ENCODE data around the gene TNN. TPM values are rescaled to one million over a fixed set of nuclear protein-coding genes. Genes with fewer than 3 reads are reported as not detected.

The TNN gene
- total and polyA plus RNA-seq, 10 of the 15 experiments (the other 5 are each of a cell fraction or from before 2014, with no cell fraction given), result 0.05 to 0.17 (median 0.11) TPM

DNA sequence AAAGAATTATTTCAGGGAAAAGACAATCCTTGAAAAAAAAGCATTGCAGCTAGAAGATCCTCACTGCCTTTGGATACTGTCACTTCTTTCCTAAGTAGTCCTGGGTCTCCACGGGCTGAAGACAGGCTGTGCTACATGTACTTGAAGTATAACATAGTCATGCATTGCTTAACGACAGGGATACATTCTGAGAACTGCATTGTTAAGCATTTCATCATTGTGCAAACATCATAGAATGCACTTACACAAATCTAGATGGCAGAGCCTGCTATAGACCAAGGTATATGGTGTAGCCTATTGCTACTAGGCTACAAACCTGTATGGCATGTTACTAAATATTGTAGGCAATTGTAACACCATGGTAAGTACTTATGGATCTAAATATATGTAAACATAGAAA is 70.9 kb downstream of the TNN start:
- intact Hi-C loops (cut with micrococcal nuclease; ENCODE audit: unreplicated experiment), result no loop called here
- ChIA-PET RAD21 (ENCODE audit: unreplicated experiment) (no interaction called here), CTCF (interaction anchor here (9.4 kb wide), 1 partner anchor 13 kb away, joined by 90 read pairs; no protein-coding TSS in a partner anchor), POLR2A (no interaction called here), SMC1A (ENCODE audit: uncharacterized antibody, unreplicated experiment) (no interaction called here)
- no peaks in the 10 kb centered on the region for H3K79me2 ChIP-seq (ENCODE audit: control insufficient read depth, insufficient read depth, low read length)
- H3K4me3 ChIP-seq, result no peak overlapping the region
- FAIRE-seq (no peak), DNase-seq (ENCODE audit: low read depth, low spot score) (no peak), ATAC-seq (no peak)
- H2AFZ ChIP-seq (ENCODE audit: control insufficient read depth, low read depth, low read length), result no peak overlapping the region
- H3K9me3 ChIP-seq (replicated peaks; ENCODE audit: control insufficient read depth, insufficient read depth, low read length), result no peaks in the 10 kb centered on the region; the same call in 2 of the 3 replicates
- H4K20me1 ChIP-seq (ENCODE audit: control insufficient read depth, insufficient read depth), result no peaks in the 10 kb centered on the region
- no TSS peak for BruUV-seq (replicated peaks)
- H3K27me3 ChIP-seq (replicated peaks in 1 of 2; ENCODE audit: control insufficient read depth in 2 of 2, insufficient read depth in 2 of 2, low read length in 1 of 2), result no peaks in the 10 kb centered on the region
- H3K36me3 ChIP-seq (ENCODE audit: control insufficient read depth in 2 of 2, insufficient read depth in 2 of 2, low read length in 1 of 2), result no peaks in the 10 kb centered on the region
- WGBS (ENCODE audit: insufficient coverage, insufficient replicate concordance, low lambda C conversion rate, missing lambda C conversion rate), result 67% methylated on average over 2 of the region's 2 CpGs
- H3K4me2 ChIP-seq (ENCODE audit: control insufficient read depth, insufficient read depth), result no peak overlapping the region
- in situ Hi-C loops (cut with MboI), result no loop called here
- TF ChIP-seq NR2F1 (conservative IDR thresholded peaks at IDR 0.05), result no peak
- TF ChIP-seq, protein P1, sequence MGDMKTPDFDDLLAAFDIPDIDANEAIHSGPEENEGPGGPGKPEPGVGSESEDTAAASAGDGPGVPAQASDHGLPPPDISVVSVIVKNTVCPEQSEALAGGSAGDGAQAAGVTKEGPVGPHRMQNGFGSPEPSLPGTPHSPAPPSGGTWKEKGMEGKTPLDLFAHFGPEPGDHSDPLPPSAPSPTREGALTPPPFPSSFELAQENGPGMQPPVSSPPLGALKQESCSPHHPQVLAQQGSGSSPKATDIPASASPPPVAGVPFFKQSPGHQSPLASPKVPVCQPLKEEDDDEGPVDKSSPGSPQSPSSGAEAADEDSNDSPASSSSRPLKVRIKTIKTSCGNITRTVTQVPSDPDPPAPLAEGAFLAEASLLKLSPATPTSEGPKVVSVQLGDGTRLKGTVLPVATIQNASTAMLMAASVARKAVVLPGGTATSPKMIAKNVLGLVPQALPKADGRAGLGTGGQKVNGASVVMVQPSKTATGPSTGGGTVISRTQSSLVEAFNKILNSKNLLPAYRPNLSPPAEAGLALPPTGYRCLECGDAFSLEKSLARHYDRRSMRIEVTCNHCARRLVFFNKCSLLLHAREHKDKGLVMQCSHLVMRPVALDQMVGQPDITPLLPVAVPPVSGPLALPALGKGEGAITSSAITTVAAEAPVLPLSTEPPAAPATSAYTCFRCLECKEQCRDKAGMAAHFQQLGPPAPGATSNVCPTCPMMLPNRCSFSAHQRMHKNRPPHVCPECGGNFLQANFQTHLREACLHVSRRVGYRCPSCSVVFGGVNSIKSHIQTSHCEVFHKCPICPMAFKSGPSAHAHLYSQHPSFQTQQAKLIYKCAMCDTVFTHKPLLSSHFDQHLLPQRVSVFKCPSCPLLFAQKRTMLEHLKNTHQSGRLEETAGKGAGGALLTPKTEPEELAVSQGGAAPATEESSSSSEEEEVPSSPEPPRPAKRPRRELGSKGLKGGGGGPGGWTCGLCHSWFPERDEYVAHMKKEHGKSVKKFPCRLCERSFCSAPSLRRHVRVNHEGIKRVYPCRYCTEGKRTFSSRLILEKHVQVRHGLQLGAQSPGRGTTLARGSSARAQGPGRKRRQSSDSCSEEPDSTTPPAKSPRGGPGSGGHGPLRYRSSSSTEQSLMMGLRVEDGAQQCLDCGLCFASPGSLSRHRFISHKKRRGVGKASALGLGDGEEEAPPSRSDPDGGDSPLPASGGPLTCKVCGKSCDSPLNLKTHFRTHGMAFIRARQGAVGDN (IDR thresholded peaks at IDR 0.05), result no peak
- no peak for TF ChIP-seq NFYA (IDR thresholded peaks at IDR 0.05; ENCODE audit: borderline replicate concordance, low read depth, low read length)
- TF ChIP-seq FOS (IDR thresholded peaks at IDR 0.05; ENCODE audit: borderline replicate concordance, extremely low read depth, insufficient read length), result no peak
- H3K27ac ChIP-seq (ENCODE audit: control insufficient read depth, insufficient read depth), result no peak overlapping the region
- peaks cover 31% of the 10 kb centered on the region for H3K4me1 ChIP-seq (ENCODE audit: control insufficient read depth, insufficient read depth, low read length)
- H3K9ac ChIP-seq (ENCODE audit: control insufficient read depth, insufficient read depth, low read length), result no peak overlapping the region

All from GM12878 (cell line).